H1 (cell line): ENCODE data around the gene F3. TPM values are rescaled to one million over a fixed set of nuclear protein-coding genes. Genes with fewer than 3 reads are reported as not detected.

ENCODE experiments used
- BACH1 ChIP-seq: IDR thresholded peaks from 2 replicates; pipeline ENCODE4 v1.6.1; 2012; ENCODE audit warnings: low read length, improper control_type of control experiment
- SIRT6 ChIP-seq: IDR thresholded peaks from one replicate; pipeline ENCODE4 v1.7.1; 2012; ENCODE audit warnings: low read length, inconsistent platforms
- TBP ChIP-seq: IDR thresholded peaks from 2 replicates; pipeline ENCODE4 v1.6.1; 2011; ENCODE audit warnings: low read depth, low read length, improper control_type of control experiment
- polyA plus RNA-seq, 7 experiments: library from polyadenylated mRNA; depleted of rRNA in 3 of 7; stranded (reverse) in 5 of 7; unstranded in 2 of 7; fragments of >200 nt in 5 of 7; fragments of 200-250 nt in 2 of 7; gene quantifications; 1 replicate in 5 of 7; 2 replicates in 1 of 7; 4 replicates in 1 of 7; pipeline versions ENCODE4 v1.2.1 to v1.2.3, GENCODE V29; 2011 to 2013; ENCODE audit warnings: missing spikeins in 2 of 7, mixed read lengths in 2 of 7
- total RNA-seq: library from RNA; stranded (reverse); fragmentation: NEBNext Ultra II Directional; extraction: Animal tissue kit (Norgen Biotek cat#: 25700); gene quantifications from 2 replicates; pipeline ENCODE4 v1.2.1, GENCODE V29; 2021

Gene F3
- total and polyA plus RNA-seq, 2 of the 8 experiments (the other 6 are each of a cell fraction or from before 2014, with no cell fraction given) = 2.6 to 8.6 TPM

DNA sequence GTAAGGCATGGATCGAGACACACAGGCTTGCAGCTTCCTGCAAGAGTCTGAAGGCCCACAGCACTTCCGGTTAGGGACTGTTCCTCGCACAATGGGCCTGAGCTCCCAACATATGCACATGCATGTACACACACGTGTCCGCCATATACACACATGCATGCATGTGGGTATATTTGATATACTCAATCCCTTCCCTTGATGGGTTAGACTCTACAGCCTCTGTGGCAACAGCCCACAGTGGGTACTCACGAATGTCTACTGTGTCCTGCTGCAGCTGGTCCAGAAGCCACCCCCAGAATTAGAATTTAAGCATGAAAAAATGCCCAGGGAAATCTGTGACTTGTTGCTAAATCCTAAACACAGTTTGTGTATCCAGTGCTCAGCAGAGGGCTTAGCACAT is 9.9 kb downstream of the F3 start (continued):
- TF ChIP-seq TBP (no peak), SIRT6 (no peak), BACH1 (no peak)
